Fibroblast of skin of left quadriceps (primary cell): ENCODE results near the gene FAM181B.
"Not testable (repeated sequence)": the region's sequence is repeated elsewhere in the genome, so short reads cannot be mapped to it uniquely, and the experiment has no call there.

Source experiments
- DNase-seq, 2 experiments: peaks; one replicate each; pipeline ENCODE4 v3.0.0-alpha.2; 2013; ENCODE audit warnings: low read depth in 2 of 2

Gene FAM181B

GRCh38 chr11:82732348-82732733 lies 1.3 kb downstream of the FAM181B start:
- DNase-seq = no peak

GRCh38 chr11:82731691-82732277 lies 1.9 kb downstream of the FAM181B start:
- no peak for DNase-seq

DNA sequence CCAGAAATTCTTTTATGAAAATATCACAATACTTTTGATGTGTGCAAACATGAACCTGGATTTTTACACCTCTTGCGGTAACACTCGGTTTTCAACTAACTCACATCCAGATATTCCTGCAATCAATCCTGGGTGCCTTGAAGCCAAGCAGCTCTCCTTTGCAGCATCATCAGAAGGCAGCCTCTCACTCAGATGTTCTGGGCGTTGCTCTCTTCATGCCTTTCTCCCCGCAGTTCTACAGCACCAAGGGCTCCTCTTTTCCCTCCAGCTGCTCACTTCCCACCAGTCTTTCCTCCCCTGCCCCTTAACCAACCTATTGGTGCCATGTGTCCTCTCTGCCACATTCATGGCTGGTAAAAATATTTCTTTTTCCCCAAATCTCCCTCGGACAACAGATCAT lies 2.9 kb downstream of the FAM181B start:
- no peak for DNase-seq

- DNase-seq = no peak
Measured at GRCh38 chr11:82730286-82730685, 3.4 kb downstream of the FAM181B start.

GRCh38 chr11:82724026-82724425 lies 9.6 kb downstream of the FAM181B start:
- no peak for DNase-seq

GRCh38 chr11:82722231-82722630 lies 11.4 kb downstream of the FAM181B start:
- DNase-seq = no peak

DNA sequence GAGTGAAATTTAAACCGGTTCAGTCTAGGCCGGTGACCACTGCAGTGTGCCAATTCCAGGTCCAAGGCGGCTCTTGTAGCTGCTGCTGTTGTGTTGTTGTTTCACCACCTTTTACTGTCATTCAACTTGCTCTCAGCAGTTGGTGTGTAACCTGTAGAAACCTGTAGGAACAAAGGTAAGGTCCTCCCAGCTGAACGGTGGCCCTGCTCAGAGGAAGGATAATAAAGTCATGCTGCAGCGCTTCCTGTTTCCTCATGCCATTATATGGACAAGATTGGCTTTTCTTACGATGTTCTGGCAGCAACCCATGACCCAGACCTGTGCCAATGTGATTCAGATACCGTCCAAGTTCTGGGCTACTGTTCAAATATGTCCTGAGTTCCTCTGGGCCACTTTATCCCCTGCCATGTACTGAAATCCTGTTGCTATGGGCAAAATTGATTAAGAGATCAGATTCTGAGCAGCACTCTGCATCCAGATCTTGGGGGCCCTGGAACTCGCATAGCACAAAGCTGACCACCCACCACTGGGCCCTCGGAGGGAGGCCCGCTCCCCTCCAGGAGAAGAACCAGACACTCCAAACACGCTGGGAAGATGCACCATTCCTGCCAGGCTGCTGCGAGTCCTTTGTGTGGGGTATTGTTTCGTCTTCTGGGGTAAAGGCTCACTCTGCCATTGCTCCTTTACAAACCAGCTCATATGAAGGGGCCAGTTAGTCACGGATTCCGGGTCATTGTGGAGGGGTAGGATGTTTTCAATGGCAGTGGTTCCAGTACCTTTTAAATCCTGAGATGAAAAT lies 13.2 kb downstream of the FAM181B start:
- DNase-seq = no peak

GRCh38 chr11:82719361-82720105 lies 14.1 kb downstream of the FAM181B start:
- DNase-seq = no peak

DNA sequence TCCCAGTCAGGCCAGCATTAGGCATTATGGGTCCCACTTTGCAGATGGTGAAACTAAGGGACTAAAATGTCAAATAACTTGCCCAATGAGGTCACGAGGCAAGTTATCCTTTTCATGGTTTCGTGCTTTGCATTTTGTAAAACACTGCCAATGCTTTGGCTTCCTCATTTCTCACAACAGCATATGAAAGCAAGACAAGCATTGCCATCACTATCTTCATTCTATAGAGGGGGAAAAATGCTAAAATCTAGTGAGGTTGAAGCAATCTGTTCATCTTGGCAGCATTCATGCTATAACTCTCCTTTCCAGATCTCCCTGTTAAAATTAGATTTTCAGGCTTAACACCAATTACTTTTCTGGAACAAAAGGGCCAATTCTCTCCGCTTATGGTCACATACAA lies 14.8 kb downstream of the FAM181B start:
- DNase-seq = no peak

- DNase-seq = no peak
Measured at GRCh38 chr11:82718307-82718706, 15.4 kb downstream of the FAM181B start.

DNA sequence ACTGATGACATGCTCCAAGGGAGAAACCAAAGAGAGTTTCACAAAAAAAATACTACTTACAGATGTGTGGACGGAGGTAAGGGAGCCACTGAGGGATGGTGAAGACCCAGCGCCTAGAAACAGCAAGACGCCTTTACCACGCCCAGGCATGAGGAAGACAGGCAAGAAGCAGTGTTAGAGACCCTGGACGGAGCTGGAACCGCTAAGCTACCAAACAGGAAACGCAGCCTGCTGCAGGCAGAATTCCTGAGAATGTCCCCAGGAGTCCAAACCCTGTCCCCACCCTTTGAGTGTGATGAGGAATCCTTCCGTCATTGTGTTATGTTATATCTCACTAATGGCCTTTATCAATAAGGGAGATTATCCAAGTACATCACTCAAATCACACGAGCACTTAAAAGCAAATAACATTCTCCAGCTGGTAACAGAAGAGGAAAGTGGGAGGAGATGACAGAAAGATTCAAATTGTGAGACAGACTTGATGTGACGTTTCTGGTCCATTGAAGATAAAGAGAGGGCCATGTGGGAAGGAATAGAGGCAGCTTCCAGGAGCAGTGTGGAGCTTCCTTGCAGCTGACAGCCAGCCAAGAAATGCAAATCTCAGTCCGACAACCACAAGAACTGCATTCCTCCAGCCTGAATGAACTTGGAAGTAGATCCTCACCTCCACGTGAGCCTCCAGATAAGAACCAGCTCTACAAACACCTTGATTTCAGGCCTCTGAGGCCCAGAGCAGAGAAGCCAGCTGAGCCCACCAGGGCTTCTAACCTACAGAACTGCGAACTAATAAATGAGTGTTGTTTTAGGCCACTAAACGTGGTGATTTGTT lies 19.1 kb downstream of the FAM181B start:
- DNase-seq = no peak

DNA sequence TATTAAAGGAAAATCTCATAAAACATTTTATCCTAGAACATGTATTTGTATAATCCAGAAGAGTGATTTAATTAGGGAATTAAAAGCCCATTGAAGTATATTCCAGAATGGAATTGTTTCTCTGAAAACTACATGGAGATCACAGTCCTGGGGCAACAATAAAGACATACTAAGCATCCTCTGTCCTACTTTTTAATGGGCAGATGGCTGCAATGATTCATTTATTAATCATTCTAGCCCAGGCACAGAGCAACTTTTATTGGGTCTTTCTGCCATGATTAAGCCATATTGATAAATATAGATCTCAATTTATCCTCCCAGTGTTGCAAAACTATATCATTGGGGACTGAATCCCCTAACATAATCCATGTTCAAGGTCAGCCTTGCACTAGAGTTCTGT lies 22.0 kb downstream of the FAM181B start:
- DNase-seq = no peak

DNA sequence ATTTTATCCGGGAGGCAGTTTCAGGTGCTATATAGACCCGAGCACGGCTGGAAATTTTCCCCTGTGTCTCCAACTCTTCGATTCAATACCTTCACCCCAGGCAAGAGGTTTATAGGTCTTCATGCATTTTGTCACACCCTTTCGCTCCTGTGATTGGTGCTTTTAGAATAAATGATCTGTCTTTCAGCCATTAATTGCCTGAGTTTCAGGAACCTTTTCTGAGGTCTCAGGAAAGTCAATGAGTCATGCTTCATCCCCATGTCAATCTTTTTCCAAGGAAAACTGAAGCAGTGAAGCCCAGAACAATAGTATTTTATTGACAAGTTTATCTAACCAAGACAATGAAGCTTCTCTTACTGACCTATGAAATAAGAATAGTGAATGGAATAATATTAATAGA lies 29.9 kb downstream of the FAM181B start:
- DNase-seq = no peak

GRCh38 chr11:82703226-82703625 lies 30.4 kb downstream of the FAM181B start:
- no peak for DNase-seq

DNA sequence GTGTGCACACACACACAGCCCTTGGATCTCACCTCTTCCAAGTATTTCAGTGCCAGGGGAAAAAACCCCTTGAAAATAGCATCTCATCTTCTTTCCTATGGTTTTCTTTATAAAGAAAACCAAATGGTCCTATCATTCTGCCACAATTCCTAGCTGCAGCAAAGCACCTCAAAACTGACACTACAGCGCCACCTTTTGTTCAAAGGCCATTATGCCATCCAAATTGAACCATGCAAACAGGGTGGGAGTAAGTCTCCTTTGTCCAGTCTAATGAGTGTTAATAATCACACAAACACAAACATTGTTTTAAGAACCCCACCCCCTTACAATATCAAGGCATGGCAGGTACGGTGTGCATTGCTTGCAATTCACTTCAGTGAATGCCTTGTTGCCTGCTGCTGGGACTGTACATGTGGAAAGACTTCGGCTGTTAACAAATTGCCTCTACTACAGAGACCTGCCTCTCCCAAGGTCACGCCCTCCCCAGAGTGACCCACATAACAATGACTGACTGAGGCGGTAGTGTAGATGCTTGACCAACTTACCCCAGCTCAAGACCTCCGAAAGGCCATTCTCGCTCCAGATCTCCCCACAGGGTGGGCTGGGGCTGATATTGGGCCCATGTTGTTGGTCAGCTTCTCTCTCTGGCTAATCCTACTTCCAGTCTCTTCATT lies 31.7 kb downstream of the FAM181B start:
- peak in 1 of 2 experiments; percentile 4 for DNase-seq

GRCh38 chr11:82698576-82699352 lies 34.9 kb downstream of the FAM181B start:
- no peak for DNase-seq

DNA sequence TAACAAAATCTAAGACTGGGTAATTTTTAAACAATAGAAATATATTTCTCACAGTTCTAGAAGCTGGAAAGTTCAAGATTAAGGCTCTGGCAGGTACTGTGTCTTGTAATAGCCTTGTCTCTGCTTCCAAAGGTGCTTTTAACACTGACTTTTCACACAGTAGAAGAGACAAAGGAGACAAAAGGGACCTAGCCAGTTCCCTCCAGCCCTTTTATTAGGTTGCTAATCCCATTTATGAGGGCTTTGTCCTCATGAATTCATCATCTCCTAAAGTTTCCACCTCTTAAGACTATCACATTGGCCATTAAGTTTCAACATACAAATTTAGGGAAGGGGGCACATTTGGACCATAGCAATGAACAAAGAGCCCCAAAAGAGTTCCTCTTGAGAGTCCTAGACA lies 40.7 kb downstream of the FAM181B start:
- DNase-seq = no peak

GRCh38 chr11:82689347-82689746 lies 44.3 kb downstream of the FAM181B start:
- not testable (repeated sequence) for DNase-seq

DNA sequence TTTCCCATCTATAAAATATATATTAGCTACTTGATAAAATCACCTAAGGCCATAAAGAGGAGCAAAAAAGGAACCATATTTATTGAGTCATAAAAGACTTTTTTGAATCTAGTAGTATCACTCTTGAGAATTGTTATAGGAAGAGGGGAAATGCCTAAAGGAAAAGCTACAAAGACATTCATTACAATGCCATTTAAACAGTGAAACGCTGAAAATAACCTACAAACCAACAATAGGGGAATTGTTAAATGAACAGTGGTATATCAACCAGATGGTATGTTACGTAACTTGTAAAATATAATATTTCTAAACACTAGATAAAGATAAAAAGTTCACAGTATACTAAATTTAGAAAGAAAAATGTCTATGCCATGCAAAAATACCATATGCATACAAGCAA lies 47.5 kb downstream of the FAM181B start:
- DNase-seq = no peak

- DNase-seq = no peak
Measured at GRCh38 chr11:82683029-82683428, 50.6 kb downstream of the FAM181B start.
